Neural progenitor cell (in vitro differentiated cells): ENCODE data around the gene GDNF. TPM values are rescaled to one million over a fixed set of nuclear protein-coding genes. Genes with fewer than 3 reads are reported as not detected.
A peak's percentile ranks its signal among the peaks of the same experiment; 100 is the strongest.

Source experiments
- DNase-seq: peaks from one replicate; pipeline ENCODE4 v3.0.0-alpha.2; 2016; ENCODE audit warnings: low spot score
- H2AFZ ChIP-seq: fragments of 200-600 bp; sonication (generic); replicated peaks from 2 replicates; pipeline ENCODE4 v1.6.1; 2016; ENCODE audit warnings: antibody characterized with exemption
- H3F3A ChIP-seq: fragments of 200-600 bp; sonication (generic); 2 replicates; pipeline ENCODE4 v1.6.1; 2016; ENCODE audit warnings: antibody characterized with exemption, low read depth
- H3K27ac ChIP-seq: fragments of 200-600 bp; sonication (generic); 2 replicates; pipeline ENCODE4 v1.5.1; 2016; ENCODE audit warnings: mild to moderate bottlenecking
- H3K27me3 ChIP-seq: fragments of 200-600 bp; sonication (generic); 2 replicates; pipeline ENCODE4 v1.6.1; 2016; ENCODE audit warnings: mild to moderate bottlenecking, moderate library complexity
- H3K36me3 ChIP-seq: fragments of 200-600 bp; sonication (generic); 2 replicates; pipeline ENCODE4 v1.5.1; 2016
- H3K4me1 ChIP-seq: fragments of 200-600 bp; sonication (generic); 2 replicates; pipeline ENCODE4 v1.6.1; 2016; ENCODE audit warnings: mixed run types
- H3K4me2 ChIP-seq: fragments of 200-600 bp; sonication (generic); 2 replicates; pipeline ENCODE4 v1.6.1; 2016
- H3K4me3 ChIP-seq: fragments of 200-600 bp; sonication (generic); 2 replicates; pipeline ENCODE4 v1.5.1; 2016
- H3K79me2 ChIP-seq: fragments of 200-600 bp; sonication (generic); 2 replicates; pipeline ENCODE4 v1.6.1; 2016; ENCODE audit warnings: low read depth
- H3K9ac ChIP-seq: fragments of 200-600 bp; sonication (generic); 2 replicates; pipeline ENCODE4 v1.6.1; 2016
- H3K9me3 ChIP-seq: fragments of 200-600 bp; sonication (generic); 2 replicates; pipeline ENCODE4 v1.5.1; 2016; ENCODE audit warnings: low read depth
- H4K20me1 ChIP-seq: fragments of 200-600 bp; sonication (generic); 2 replicates; pipeline ENCODE4 v1.6.1; 2016; ENCODE audit warnings: low read depth
- H3K27ac Mint-ChIP-seq: 3 replicates; pipeline ENCODE4 v1.8.0; 2021; ENCODE audit warnings: mixed read lengths
- H3K27me3 Mint-ChIP-seq: 2 replicates; pipeline ENCODE4 v1.8.0; 2022; ENCODE audit warnings: low read depth, mild to moderate bottlenecking, inconsistent platforms, moderate library complexity, mixed read lengths; ENCODE audit not compliant: insufficient read depth
- H3K36me3 Mint-ChIP-seq: 3 replicates; pipeline ENCODE4 v1.8.0; 2021; ENCODE audit warnings: mixed read lengths
- H3K4me1 Mint-ChIP-seq: 3 replicates; pipeline ENCODE4 v1.8.0; 2021; ENCODE audit warnings: mixed read lengths
- H3K4me3 Mint-ChIP-seq: 3 replicates; pipeline ENCODE4 v1.8.0; 2021; ENCODE audit warnings: mild to moderate bottlenecking, moderate library complexity, mixed read lengths
- H3K9me3 Mint-ChIP-seq: 3 replicates; pipeline ENCODE4 v1.8.0; 2020; ENCODE audit warnings: mixed read lengths
- EZH2 ChIP-seq: fragments of 200-600 bp; sonication (generic); IDR thresholded peaks from 2 replicates; pipeline ENCODE4 v1.6.1; 2017; ENCODE audit warnings: antibody characterized with exemption, mild to moderate bottlenecking, moderate library complexity
- EZH2phosphoT487 ChIP-seq: fragments of 200-600 bp; sonication (generic); IDR thresholded peaks from 2 replicates; pipeline ENCODE4 v1.6.1; 2017; ENCODE audit warnings: antibody characterized with exemption
- total RNA-seq: library from RNA; depleted of rRNA; stranded (reverse); fragments of >200 nt; gene quantifications from 2 replicates; pipeline ENCODE4 v1.2.3, GENCODE V29; 2015; ENCODE audit warnings: low replicate concordance
- TF ChIP-seq, protein P1 (sequence below): fragments of 200-600 bp; sonication (generic); IDR thresholded peaks from 2 replicates; pipeline ENCODE4 v1.5.1; 2017; ENCODE audit warnings: antibody characterized with exemption, mild to moderate bottlenecking

The GDNF gene
- total RNA-seq, 1 donor from 2014 or later, result not detected

DNA sequence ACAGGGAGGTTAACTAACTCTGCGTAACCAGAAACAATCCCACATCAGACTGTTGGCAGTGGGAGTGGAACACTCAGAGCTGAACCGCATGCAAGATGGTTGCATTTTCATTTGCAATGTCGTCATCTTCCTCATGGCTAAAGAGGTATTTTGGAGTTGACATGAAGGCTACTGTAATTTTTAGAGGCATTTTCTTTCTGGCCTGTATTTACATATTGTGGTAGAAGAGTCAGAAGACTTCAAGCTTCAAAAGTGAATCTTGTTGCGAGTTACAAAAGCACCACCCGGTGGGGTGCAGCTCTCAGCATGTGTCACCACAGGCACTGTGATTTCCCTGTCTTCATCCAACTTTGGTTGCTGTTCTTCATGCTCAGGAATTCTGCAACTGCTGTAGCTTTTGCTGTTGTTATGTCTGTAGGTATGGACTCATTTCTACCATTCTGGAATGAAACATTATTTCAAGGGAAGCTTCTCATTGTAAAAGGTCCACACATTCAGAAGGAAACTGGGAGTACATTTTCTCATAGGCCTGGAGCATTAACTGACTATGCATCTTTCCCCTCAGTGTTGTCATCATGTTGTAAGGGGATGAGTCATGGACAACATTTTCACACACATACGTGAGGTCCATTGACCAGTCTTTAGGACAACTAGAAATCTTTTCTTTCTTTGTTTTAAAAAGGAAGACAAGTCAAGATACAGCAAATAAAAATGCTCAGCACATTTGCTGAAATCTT is 35.4 kb upstream of the GDNF start:
- Mint-ChIP-seq H3K36me3 (no peaks in the 10 kb centered on the region), H3K4me3 (no peak overlapping the region), H3K27ac (no peak overlapping the region), H3K27me3 (peaks cover 5% of the 10 kb centered on the region), H3K4me1 (peaks cover 16% of the 10 kb centered on the region), H3K9me3 (peaks cover 2% of the 10 kb centered on the region)
- H3K4me3 ChIP-seq, result no peak overlapping the region
- peaks cover 2% of the 10 kb centered on the region for H3K4me1 ChIP-seq
- no peaks in the 10 kb centered on the region for H3K27me3 ChIP-seq
- no peaks in the 10 kb centered on the region for H3F3A ChIP-seq
- TF ChIP-seq, protein P1, sequence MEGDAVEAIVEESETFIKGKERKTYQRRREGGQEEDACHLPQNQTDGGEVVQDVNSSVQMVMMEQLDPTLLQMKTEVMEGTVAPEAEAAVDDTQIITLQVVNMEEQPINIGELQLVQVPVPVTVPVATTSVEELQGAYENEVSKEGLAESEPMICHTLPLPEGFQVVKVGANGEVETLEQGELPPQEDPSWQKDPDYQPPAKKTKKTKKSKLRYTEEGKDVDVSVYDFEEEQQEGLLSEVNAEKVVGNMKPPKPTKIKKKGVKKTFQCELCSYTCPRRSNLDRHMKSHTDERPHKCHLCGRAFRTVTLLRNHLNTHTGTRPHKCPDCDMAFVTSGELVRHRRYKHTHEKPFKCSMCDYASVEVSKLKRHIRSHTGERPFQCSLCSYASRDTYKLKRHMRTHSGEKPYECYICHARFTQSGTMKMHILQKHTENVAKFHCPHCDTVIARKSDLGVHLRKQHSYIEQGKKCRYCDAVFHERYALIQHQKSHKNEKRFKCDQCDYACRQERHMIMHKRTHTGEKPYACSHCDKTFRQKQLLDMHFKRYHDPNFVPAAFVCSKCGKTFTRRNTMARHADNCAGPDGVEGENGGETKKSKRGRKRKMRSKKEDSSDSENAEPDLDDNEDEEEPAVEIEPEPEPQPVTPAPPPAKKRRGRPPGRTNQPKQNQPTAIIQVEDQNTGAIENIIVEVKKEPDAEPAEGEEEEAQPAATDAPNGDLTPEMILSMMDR, result no peak
- TF ChIP-seq EZH2 (no peak), EZH2phosphoT487 (no peak)
- no peaks in the 10 kb centered on the region for H3K9me3 ChIP-seq
- no peaks in the 10 kb centered on the region for H4K20me1 ChIP-seq
- H3K36me3 ChIP-seq, result no peaks in the 10 kb centered on the region
- DNase-seq, result no peak
- no peak overlapping the region for H3K4me2 ChIP-seq
- no peak overlapping the region for H3K27ac ChIP-seq
- no peaks in the 10 kb centered on the region for H3K79me2 ChIP-seq
- no peak overlapping the region for H3K9ac ChIP-seq
- H2AFZ ChIP-seq, result no peak overlapping the region

DNA sequence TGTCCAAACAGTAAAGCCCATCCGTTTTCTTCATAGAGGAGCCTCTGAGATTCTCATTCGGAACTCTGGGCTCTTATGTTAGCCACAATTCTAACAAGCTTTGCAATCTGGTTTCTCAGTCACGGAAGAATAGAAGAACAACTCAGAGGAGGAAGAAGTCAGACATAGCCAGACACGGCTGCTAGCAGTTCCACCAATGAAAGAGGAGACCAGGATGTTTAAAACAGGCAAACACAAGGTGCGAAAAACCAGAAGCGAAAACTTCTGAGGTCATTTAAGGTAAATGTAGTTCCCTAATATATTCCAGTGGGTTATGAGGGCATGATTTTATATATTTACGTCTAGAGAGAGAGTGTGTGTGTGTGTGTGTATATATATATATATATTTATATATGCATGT is 34.1 kb upstream of the GDNF start:
- H3K36me3 Mint-ChIP-seq, result no peaks in the 10 kb centered on the region
- no peak for TF ChIP-seq EZH2
- TF ChIP-seq EZH2phosphoT487, result no peak

GRCh38 chr5:37871023-37871815 is 31.4 kb upstream of the GDNF start:
- Mint-ChIP-seq H3K4me1 (peaks cover 39% of the 10 kb centered on the region), H3K4me3 (no peak overlapping the region), H3K27ac (peak overlapping the region; percentile 18), H3K27me3 (no peaks in the 10 kb centered on the region), H3K36me3 (no peaks in the 10 kb centered on the region), H3K9me3 (peaks cover 2% of the 10 kb centered on the region)
- Histone ChIP-seq H4K20me1 (no peaks in the 10 kb centered on the region), H3K4me3 (no peak overlapping the region), H3K4me1 (peaks cover 7% of the 10 kb centered on the region), H2AFZ (no peak overlapping the region), H3K36me3 (no peaks in the 10 kb centered on the region), H3K9me3 (no peaks in the 10 kb centered on the region), H3K27ac (no peak overlapping the region), H3K79me2 (no peaks in the 10 kb centered on the region), H3F3A (no peaks in the 10 kb centered on the region), H3K9ac (no peak overlapping the region), H3K4me2 (no peak overlapping the region), H3K27me3 (no peaks in the 10 kb centered on the region)
- DNase-seq, result no peak
- TF ChIP-seq, protein P1, result no peak

More for the DNA sequence above, 34.1 kb upstream of the GDNF start:
- no peaks in the 10 kb centered on the region for H3K27me3 ChIP-seq
- no peak overlapping the region for H3K4me3 ChIP-seq
- H2AFZ ChIP-seq, result no peak overlapping the region
- H3K9ac ChIP-seq, result no peak overlapping the region
- H3K4me3 Mint-ChIP-seq, result no peak overlapping the region
- H3K36me3 ChIP-seq, result no peaks in the 10 kb centered on the region
- no peaks in the 10 kb centered on the region for H3F3A ChIP-seq
- H3K27ac ChIP-seq, result no peak overlapping the region
- H3K4me2 ChIP-seq, result no peak overlapping the region
- no peaks in the 10 kb centered on the region for H4K20me1 ChIP-seq
- H3K9me3 ChIP-seq, result no peaks in the 10 kb centered on the region
- peaks cover 2% of the 10 kb centered on the region for H3K9me3 Mint-ChIP-seq
- peaks cover 7% of the 10 kb centered on the region for H3K4me1 ChIP-seq
- H3K27me3 Mint-ChIP-seq, result no peaks in the 10 kb centered on the region
- no peak for DNase-seq
- H3K4me1 Mint-ChIP-seq, result peaks cover 20% of the 10 kb centered on the region
- no peaks in the 10 kb centered on the region for H3K79me2 ChIP-seq
- no peak overlapping the region for H3K27ac Mint-ChIP-seq

DNA sequence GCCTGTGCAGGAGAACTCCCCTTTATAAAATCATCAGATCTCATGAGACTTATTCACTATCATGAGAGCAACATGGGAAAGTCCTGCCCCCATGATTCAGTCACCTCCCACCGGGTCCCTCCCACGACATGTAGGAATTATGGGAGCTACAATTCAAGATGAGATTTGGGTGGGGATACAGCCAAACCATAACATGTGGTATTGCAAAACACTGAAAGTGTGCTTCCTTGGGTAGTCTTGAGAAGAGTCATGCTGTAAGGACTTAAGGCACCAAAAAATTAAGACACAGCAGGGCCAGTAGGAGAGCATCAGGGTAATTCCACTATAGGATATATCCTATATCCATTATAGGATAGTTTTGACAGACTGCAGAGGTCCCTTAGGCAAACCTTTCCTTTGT is 29.4 kb upstream of the GDNF start:
- Mint-ChIP-seq H3K9me3 (no peaks in the 10 kb centered on the region), H3K4me3 (no peak overlapping the region), H3K27me3 (no peaks in the 10 kb centered on the region), H3K27ac (no peak overlapping the region), H3K36me3 (no peaks in the 10 kb centered on the region), H3K4me1 (peaks cover 32% of the 10 kb centered on the region)
- Histone ChIP-seq H3K79me2 (no peaks in the 10 kb centered on the region), H3K9ac (no peak overlapping the region), H3K36me3 (no peaks in the 10 kb centered on the region), H2AFZ (no peak overlapping the region), H3K27me3 (no peaks in the 10 kb centered on the region), H3K27ac (no peak overlapping the region), H3K4me2 (no peak overlapping the region), H3F3A (no peaks in the 10 kb centered on the region), H3K9me3 (no peaks in the 10 kb centered on the region), H3K4me3 (no peak overlapping the region), H4K20me1 (no peaks in the 10 kb centered on the region), H3K4me1 (peaks cover 7% of the 10 kb centered on the region)
- TF ChIP-seq EZH2, result no peak
- TF ChIP-seq, protein P1, result no peak
- TF ChIP-seq EZH2phosphoT487, result no peak
- DNase-seq, result no peak
